Neural cell (in vitro differentiated cells): ENCODE measurements around the gene CHST13. TPM values are rescaled to one million over a fixed set of nuclear protein-coding genes. Genes with fewer than 3 reads are reported as not detected.

Experiments
- H2AFZ ChIP-seq: fragments of 200-600, 300-800 bp; sonication (generic), shearing (Covaris generic); 2 replicates; pipeline ENCODE4 v1.6.0; 2014; ENCODE audit warnings: low read depth, mild to moderate bottlenecking, antibody characterized with exemption, low read length, moderate library complexity
- H3F3A ChIP-seq: fragments of 200-600 bp; shearing (Covaris generic); 2 replicates; pipeline ENCODE4 v1.6.1; 2016; ENCODE audit warnings: mild to moderate bottlenecking, moderate library complexity, mixed read lengths, antibody characterized with exemption, low read length; ENCODE audit not compliant: insufficient read depth, poor library complexity, severe bottlenecking
- H3K27ac ChIP-seq: fragments of 200-600, 300-800 bp; sonication (generic), shearing (Covaris generic); 2 replicates; pipeline ENCODE4 v1.5.1; 2014; ENCODE audit warnings: mild to moderate bottlenecking, low read length, moderate library complexity
- H3K27me3 ChIP-seq: fragments of 300-800, 200-600 bp; sonication (generic), shearing (Covaris generic); 2 replicates; pipeline ENCODE4 v1.6.0; 2014; ENCODE audit warnings: mild to moderate bottlenecking, low read depth, low read length, moderate library complexity; ENCODE audit not compliant: insufficient read depth
- H3K36me3 ChIP-seq: fragments of 300-800, 200-600 bp; sonication (generic), shearing (Covaris generic); 2 replicates; pipeline ENCODE4 v1.5.1; 2014; ENCODE audit warnings: mild to moderate bottlenecking, antibody characterized with exemption, low read length, moderate library complexity; ENCODE audit not compliant: insufficient read depth
- H3K4me2 ChIP-seq: fragments of 300-800, 200-600 bp; sonication (generic), shearing (Covaris generic); 2 replicates; pipeline ENCODE4 v1.6.0; 2014; ENCODE audit warnings: mild to moderate bottlenecking, low read length
- H3K4me3 ChIP-seq: fragments of 300-800, 200-600 bp; sonication (generic), shearing (Covaris generic); 2 replicates; pipeline ENCODE4 v1.5.1; 2014; ENCODE audit warnings: mild to moderate bottlenecking, low read length, moderate library complexity
- H3K79me2 ChIP-seq: fragments of 200-600 bp; shearing (Covaris generic); replicated peaks from 2 replicates; pipeline ENCODE4 v1.6.0; 2014; ENCODE audit warnings: mild to moderate bottlenecking, low read length, moderate library complexity; ENCODE audit not compliant: insufficient read depth
- H3K9ac ChIP-seq: fragments of 300-800, 200-600 bp; sonication (generic), shearing (Covaris generic); 2 replicates; pipeline ENCODE4 v1.6.1; 2016; ENCODE audit warnings: mild to moderate bottlenecking, low read length, mixed read lengths
- H3K9me2 ChIP-seq: fragments of 200-600 bp; shearing (Covaris generic); 2 replicates; pipeline ENCODE4 v1.6.1; 2016; ENCODE audit warnings: mild to moderate bottlenecking, low read length, mixed read lengths; ENCODE audit not compliant: insufficient read depth
- H3K9me3 ChIP-seq: fragments of 200-600, 300-800 bp; sonication (generic), shearing (Covaris generic); 2 replicates; pipeline ENCODE4 v1.6.1; 2016; ENCODE audit warnings: mild to moderate bottlenecking, mixed run types, low read length, moderate library complexity, mixed read lengths
- H4K20me1 ChIP-seq: fragments of 200-600 bp; shearing (Covaris generic); 2 replicates; pipeline ENCODE4 v1.6.1; 2016; ENCODE audit warnings: mild to moderate bottlenecking, mixed run types; ENCODE audit not compliant: insufficient read depth
- CTCF ChIP-seq: fragments of 450-650 bp; IDR thresholded peaks from 2 replicates; pipeline ENCODE4 v1.5.1; 2014; ENCODE audit warnings: antibody characterized with exemption, mild to moderate bottlenecking, moderate library complexity; ENCODE audit not compliant: poor library complexity, severe bottlenecking
- EP300 ChIP-seq: fragments of 450-650 bp; conservative IDR thresholded peaks from 2 replicates; pipeline ENCODE4 v1.6.1; 2014; ENCODE audit warnings: antibody characterized with exemption, mild to moderate bottlenecking, moderate library complexity; ENCODE audit not compliant: poor library complexity, severe bottlenecking
- EZH2 ChIP-seq: fragments of 200-600, 300-800 bp; shearing (Covaris generic), sonication (generic); IDR thresholded peaks from 2 replicates; pipeline ENCODE4 v1.6.1; 2014; ENCODE audit warnings: antibody characterized with exemption, low read length, borderline replicate concordance, mild to moderate bottlenecking; ENCODE audit not compliant: insufficient read depth, poor library complexity, severe bottlenecking
- MXI1 ChIP-seq: fragments of 450-650 bp; conservative IDR thresholded peaks from 2 replicates; pipeline ENCODE4 v1.6.1; 2014; ENCODE audit warnings: antibody characterized with exemption, mild to moderate bottlenecking; ENCODE audit not compliant: poor library complexity, severe bottlenecking
- POLR2AphosphoS5 ChIP-seq: IDR thresholded peaks from 2 replicates; pipeline ENCODE4 v1.6.1; 2012
- RAD21 ChIP-seq: fragments of 450-650 bp; conservative IDR thresholded peaks from 2 replicates; pipeline ENCODE4 v1.6.1; 2014; ENCODE audit warnings: antibody characterized with exemption, mild to moderate bottlenecking, moderate library complexity
- REST ChIP-seq: IDR thresholded peaks from 2 replicates; pipeline ENCODE4 v1.6.1; 2012; ENCODE audit warnings: borderline replicate concordance
- SMC3 ChIP-seq: fragments of 450-650 bp; conservative IDR thresholded peaks from 2 replicates; pipeline ENCODE4 v1.6.1; 2014; ENCODE audit warnings: antibody characterized with exemption, mild to moderate bottlenecking, moderate library complexity; ENCODE audit not compliant: poor library complexity
- TAF1 ChIP-seq: IDR thresholded peaks from 2 replicates; pipeline ENCODE4 v1.6.1; 2012; ENCODE audit warnings: low read depth
- polyA plus RNA-seq: library from polyadenylated mRNA; depleted of rRNA; stranded (reverse); fragments of >200 nt; gene quantifications from 2 replicates; pipeline ENCODE4 v1.2.3, GENCODE V29; 2014

Gene CHST13
- polyA plus RNA-seq, 1 donor from 2014 or later = not detected

- H3K79me2 ChIP-seq = no peaks in the 10 kb centered on the region
- TF ChIP-seq MXI1 (no peak), SMC3 (no peak), REST (no peak)
- H3K36me3 ChIP-seq = no peaks in the 10 kb centered on the region
- H3F3A ChIP-seq = no peaks in the 10 kb centered on the region
- H3K9ac ChIP-seq = no peak overlapping the region
- H3K9me3 ChIP-seq = no peaks in the 10 kb centered on the region
- H3K4me3 ChIP-seq = no peak overlapping the region
- H4K20me1 ChIP-seq = no peaks in the 10 kb centered on the region
- no peaks in the 10 kb centered on the region for H3K27me3 ChIP-seq
- H3K27ac ChIP-seq = no peak overlapping the region
- H3K4me2 ChIP-seq = no peak overlapping the region
- H3K9me2 ChIP-seq = no peaks in the 10 kb centered on the region
- no peak overlapping the region for H2AFZ ChIP-seq
These were observed 41.3 kb upstream of the CHST13 start for GRCh38 chr3:126482503-126483255.

- H3K36me3 ChIP-seq = no peaks in the 10 kb centered on the region
- no peaks in the 10 kb centered on the region for H3F3A ChIP-seq
- H3K79me2 ChIP-seq = no peaks in the 10 kb centered on the region
- no peak overlapping the region for H3K4me3 ChIP-seq
- no peak overlapping the region for H3K9ac ChIP-seq
- H3K27me3 ChIP-seq = no peaks in the 10 kb centered on the region
- no peaks in the 10 kb centered on the region for H4K20me1 ChIP-seq
- no peaks in the 10 kb centered on the region for H3K9me3 ChIP-seq
- no peaks in the 10 kb centered on the region for H3K9me2 ChIP-seq
- TF ChIP-seq RAD21 = no peak
- no peak for TF ChIP-seq SMC3
- TF ChIP-seq EZH2 = no peak
- TF ChIP-seq MXI1 = no peak
- no peak for TF ChIP-seq POLR2AphosphoS5
- no peak for TF ChIP-seq TAF1
- no peak for TF ChIP-seq EP300
- TF ChIP-seq CTCF = no peak
- no peak for TF ChIP-seq REST
- H2AFZ ChIP-seq = no peak overlapping the region
- H3K4me2 ChIP-seq = no peak overlapping the region
- no peak overlapping the region for H3K27ac ChIP-seq
These were observed 40.6 kb upstream of the CHST13 start for GRCh38 chr3:126483321-126483761.
